ENCODE results near the gene KCNE4.

DNA sequence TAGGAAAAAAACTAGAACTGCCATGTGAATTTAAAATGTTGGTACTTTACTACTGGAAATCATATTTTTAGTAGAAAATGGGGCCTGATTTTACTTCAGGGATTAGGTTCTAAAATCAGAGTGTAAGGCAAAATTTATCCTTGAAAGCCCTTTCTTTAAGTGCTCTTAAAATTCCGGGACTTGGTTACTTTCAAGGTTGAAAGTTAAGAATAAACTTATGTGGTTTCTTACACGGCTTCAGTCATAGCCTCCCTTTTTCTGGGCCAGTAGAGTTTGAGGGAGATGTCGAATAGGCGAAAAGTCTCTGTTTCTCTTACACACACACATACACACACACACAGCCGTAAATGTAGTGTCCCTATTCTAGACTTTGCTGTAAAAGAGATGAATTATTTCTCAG, 13.1 kb downstream of the KCNE4 start:
- TF ChIP-seq EP300 (IDR thresholded peaks at IDR 0.05) (no peak), POLR2A (IDR thresholded peaks at IDR 0.05) (no peak)
- TF ChIP-seq, protein P1, sequence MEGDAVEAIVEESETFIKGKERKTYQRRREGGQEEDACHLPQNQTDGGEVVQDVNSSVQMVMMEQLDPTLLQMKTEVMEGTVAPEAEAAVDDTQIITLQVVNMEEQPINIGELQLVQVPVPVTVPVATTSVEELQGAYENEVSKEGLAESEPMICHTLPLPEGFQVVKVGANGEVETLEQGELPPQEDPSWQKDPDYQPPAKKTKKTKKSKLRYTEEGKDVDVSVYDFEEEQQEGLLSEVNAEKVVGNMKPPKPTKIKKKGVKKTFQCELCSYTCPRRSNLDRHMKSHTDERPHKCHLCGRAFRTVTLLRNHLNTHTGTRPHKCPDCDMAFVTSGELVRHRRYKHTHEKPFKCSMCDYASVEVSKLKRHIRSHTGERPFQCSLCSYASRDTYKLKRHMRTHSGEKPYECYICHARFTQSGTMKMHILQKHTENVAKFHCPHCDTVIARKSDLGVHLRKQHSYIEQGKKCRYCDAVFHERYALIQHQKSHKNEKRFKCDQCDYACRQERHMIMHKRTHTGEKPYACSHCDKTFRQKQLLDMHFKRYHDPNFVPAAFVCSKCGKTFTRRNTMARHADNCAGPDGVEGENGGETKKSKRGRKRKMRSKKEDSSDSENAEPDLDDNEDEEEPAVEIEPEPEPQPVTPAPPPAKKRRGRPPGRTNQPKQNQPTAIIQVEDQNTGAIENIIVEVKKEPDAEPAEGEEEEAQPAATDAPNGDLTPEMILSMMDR (IDR thresholded peaks at IDR 0.05) = no peak
